Body of pancreas (tissue), 4 donors: ENCODE measurements around the gene PRKAG2. TPM values are rescaled to one million over a fixed set of nuclear protein-coding genes. Genes with fewer than 3 reads are reported as not detected.
"Not testable (repeated sequence)": the region's sequence is repeated elsewhere in the genome, so short reads cannot be mapped to it uniquely, and the experiment has no call there.

Experiments used
- ATAC-seq: fragments of 150-250 bp; one replicate; pipeline ENCODE4 v1.9.1; 2016
- DNase-seq, 4 donors: peaks; one replicate each; pipeline ENCODE4 v3.0.0-alpha.2; 2019
- H3K27ac ChIP-seq, 4 donors: fragments of 200-600 bp; sonication (generic); 1 replicate in 3 of 4; 2 replicates in 1 of 4; pipeline versions ENCODE4 v1.5.1 to v1.6.1; 2016 to 2019; ENCODE audit warnings: mild to moderate bottlenecking in 1 of 4, mixed read lengths in 1 of 4, moderate library complexity in 1 of 4
- H3K27me3 ChIP-seq, 2 donors: fragments of 200-600 bp; sonication (generic); one replicate each; pipeline ENCODE4 v1.6.0; 2016; ENCODE audit warnings: mild to moderate bottlenecking in 1 of 2
- H3K36me3 ChIP-seq, 2 donors: fragments of 200-600 bp; sonication (generic); replicated peaks in 1 of 2; 2 replicates each; pipeline ENCODE4 v1.5.1; 2016; ENCODE audit warnings: low read depth in 2 of 2; ENCODE audit not compliant: insufficient read depth in 1 of 2
- H3K4me1 ChIP-seq: fragments of 200-600 bp; sonication (generic); one replicate; pipeline ENCODE4 v1.6.0; 2016
- H3K4me3 ChIP-seq, 2 donors: fragments of 200-600 bp; sonication (generic); 1 replicate in 1 of 2; 2 replicates in 1 of 2; pipeline ENCODE4 v1.5.1; 2016 to 2019
- H3K9me3 ChIP-seq, 3 donors: fragments of 200-600 bp; sonication (generic); 1 replicate in 2 of 3; 2 replicates in 1 of 3; pipeline ENCODE4 v1.5.1; 2016
- CTCF ChIP-seq, 7 experiments: fragments of 450-650 bp in 4 of 7; fragments of 200-600 bp in 3 of 7; sonication (generic) in 3 of 7; IDR thresholded peaks; one replicate each; pipeline ENCODE4 v1.5.1; 2016 to 2019; ENCODE audit warnings: antibody characterized with exemption in 7 of 7
- POLR2A ChIP-seq, 3 donors: fragments of 450-650 bp; IDR thresholded peaks; one replicate each; pipeline ENCODE4 v1.6.1; 2016; ENCODE audit warnings: antibody characterized with exemption in 3 of 3, mild to moderate bottlenecking in 2 of 3
- WGBS, 2 donors: methylation state at CpG; one replicate each; pipeline ENCODE4 v1.1.5; 2017; 5-methylcytosine and 5-hydroxymethylcytosine counted together
- intact Hi-C: fragments of 100-400 bp; cut with DNase I; formaldehyde crosslinking; loops from one replicate; pipeline ENCODE4 v1.15.1; 2023
- total RNA-seq, 2 donors: library from RNA; depleted of rRNA; stranded (reverse); fragments of >200 nt; gene quantifications; one replicate each; pipeline ENCODE4 v1.1.0, GENCODE V29; 2016

Gene PRKAG2
- total RNA-seq, 2 donors from 2014 or later: 9.9 to 24.4 TPM

- H3K27ac ChIP-seq: peak overlapping the region; percentile 20 to 84 (median 68)
- no peaks in the 10 kb centered on the region for H3K36me3 ChIP-seq
- no peak overlapping the region for H3K4me3 ChIP-seq
- intact Hi-C loops: no loop called here
- ATAC-seq (peak; percentile 9), DNase-seq (peak in 1 of 4 donors; percentile 39)
- no peaks in the 10 kb centered on the region for H3K27me3 ChIP-seq
- 41 to 54% methylated on average over 5 of the region's 5 CpGs for WGBS, 2 donors
- TF ChIP-seq CTCF (IDR thresholded peaks at IDR 0.05) (no peak), POLR2A (IDR thresholded peaks at IDR 0.05) (no peak)
- H3K4me1 ChIP-seq: peaks cover 39% of the 10 kb centered on the region
- H3K9me3 ChIP-seq: no peaks in the 10 kb centered on the region
Observed at GRCh38 chr7:151918510-151918843, 41.6 kb upstream of the PRKAG2 start.

- peak; percentile 91 for ATAC-seq
- peak in 2 of 4 donors; percentile 39 to 73 for DNase-seq
- Histone ChIP-seq H3K27ac (peak overlapping the region; percentile 20 to 84 (median 68)), H3K4me3 (no peak overlapping the region), H3K9me3 (no peaks in the 10 kb centered on the region), H3K4me1 (peaks cover 34% of the 10 kb centered on the region), H3K27me3 (no peaks in the 10 kb centered on the region), H3K36me3 (no peaks in the 10 kb centered on the region)
- WGBS, 2 donors: 15% methylated on average over 10 of the region's 10 CpGs
- TF ChIP-seq POLR2A (IDR thresholded peaks at IDR 0.05) (peak in 2 of 3 donors; percentile 19 to 33), CTCF (IDR thresholded peaks at IDR 0.05) (no peak)
- intact Hi-C loops: no loop called here
Observed at GRCh38 chr7:151917791-151918509, 41.0 kb upstream of the PRKAG2 start.

GRCh38 chr7:151914051-151914450, 37.1 kb upstream of the PRKAG2 start:
- no peaks in the 10 kb centered on the region for H3K27me3 ChIP-seq
- no peak overlapping the region for H3K27ac ChIP-seq
- no peak for ATAC-seq
- intact Hi-C loops: no loop called here
- no peak for TF ChIP-seq CTCF (IDR thresholded peaks at IDR 0.05)
- TF ChIP-seq POLR2A (IDR thresholded peaks at IDR 0.05): no peak
- H3K36me3 ChIP-seq: no peaks in the 10 kb centered on the region
- H3K4me3 ChIP-seq: no peak overlapping the region
- peaks cover 20% of the 10 kb centered on the region for H3K4me1 ChIP-seq
- DNase-seq: no peak
- WGBS, 2 donors: 100% methylated on average over 1 of the region's 1 CpG
- H3K9me3 ChIP-seq: no peaks in the 10 kb centered on the region

GRCh38 chr7:151910655-151911054, 33.7 kb upstream of the PRKAG2 start:
- H3K4me1 ChIP-seq, H3K4me3 ChIP-seq, H3K36me3 ChIP-seq, DNase-seq, H3K9me3 ChIP-seq, H3K27me3 ChIP-seq, ATAC-seq, intact Hi-C loops, H3K27ac ChIP-seq: not testable (repeated sequence)
- 90 to 97% methylated on average over 3 of the region's 3 CpGs for WGBS, 2 donors

- ATAC-seq, H3K9me3 ChIP-seq, DNase-seq, H3K27me3 ChIP-seq, H3K27ac ChIP-seq, intact Hi-C loops, H3K36me3 ChIP-seq, H3K4me1 ChIP-seq, H3K4me3 ChIP-seq: not testable (repeated sequence)
- WGBS, 2 donors: 72 to 78% methylated on average over 3 of the region's 3 CpGs
Observed at GRCh38 chr7:151907115-151907514, 30.2 kb upstream of the PRKAG2 start.

GRCh38 chr7:151905766-151906165, 28.9 kb upstream of the PRKAG2 start:
- intact Hi-C loops: no loop called here
- Histone ChIP-seq H3K9me3 (no peaks in the 10 kb centered on the region), H3K27me3 (no peaks in the 10 kb centered on the region), H3K27ac (no peak overlapping the region), H3K36me3 (no peaks in the 10 kb centered on the region), H3K4me1 (no peaks in the 10 kb centered on the region), H3K4me3 (no peak overlapping the region)
- WGBS, 2 donors: 47 to 74% methylated on average over 5 of the region's 5 CpGs
- TF ChIP-seq POLR2A (IDR thresholded peaks at IDR 0.05) (no peak), CTCF (IDR thresholded peaks at IDR 0.05) (no peak)
- no peak for DNase-seq
- no peak for ATAC-seq
